Activated naive CD8-positive, alpha-beta T cell treated with anti-CD3 and anti-CD28 coated beads, Interleukin-2, amount 50 U/mL, for 16 hours (primary cell): ENCODE measurements around the gene RPS27A.
A peak's percentile ranks its signal among the peaks of the same experiment; 100 is the strongest.
"Not testable (repeated sequence)": the region's sequence is repeated elsewhere in the genome, so short reads cannot be mapped to it uniquely, and the experiment has no call there.

ENCODE experiments used
- DNase-seq: peaks from one replicate; pipeline ENCODE4 v3.0.0-alpha.2; 2020; ENCODE audit warnings: low read depth, low spot score

Gene RPS27A

DNA sequence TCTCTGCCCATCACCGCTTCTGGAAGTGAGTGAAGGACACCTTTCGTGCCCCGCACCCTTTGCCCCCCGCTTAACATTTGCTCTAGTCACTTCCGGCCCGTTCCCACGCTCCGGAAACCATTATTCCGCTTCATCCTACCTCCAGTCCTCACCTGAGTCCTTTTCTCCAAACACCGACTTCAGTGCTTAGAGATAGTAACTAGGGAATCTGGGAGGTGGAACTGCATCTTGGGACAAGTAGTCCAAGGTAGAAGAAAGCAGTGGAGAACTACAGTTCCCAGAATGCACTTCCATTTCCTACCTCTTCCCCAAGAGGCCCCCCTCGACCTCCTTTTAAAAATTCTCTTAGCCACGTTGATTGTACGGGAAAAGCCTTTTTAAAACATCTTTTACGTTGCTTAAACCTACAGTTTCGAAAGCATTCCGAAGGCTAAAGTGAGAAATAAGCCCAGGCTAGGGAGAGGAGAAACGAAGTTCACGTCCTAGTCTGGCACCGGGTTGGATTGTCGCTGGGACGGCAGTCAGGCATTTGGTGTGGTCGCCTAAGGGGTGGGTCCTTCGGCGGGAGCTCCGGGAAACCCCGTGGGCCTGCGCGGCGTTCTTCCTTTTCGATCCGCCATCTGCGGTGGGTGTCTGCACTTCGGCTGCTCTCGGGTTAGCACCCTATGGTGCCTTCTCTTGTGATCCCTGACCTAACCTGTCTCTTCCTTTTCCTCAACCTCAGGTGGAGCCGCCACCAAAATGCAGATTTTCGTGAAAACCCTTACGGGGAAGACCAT is at the start of gene RPS27A, which contains the start of gene CLHC1:
Gene RPS27A (plus strand): TSS at position 605 of the 779 bp plus-strand sequence. CDS start 137 bp downstream, at position 742.
Gene CLHC1 (minus strand): TSS at position 210 of the 779 bp plus-strand sequence. CDS start 9,882 bp downstream, outside the sequence.
- DNase-seq, result peak; percentile 87

DNA sequence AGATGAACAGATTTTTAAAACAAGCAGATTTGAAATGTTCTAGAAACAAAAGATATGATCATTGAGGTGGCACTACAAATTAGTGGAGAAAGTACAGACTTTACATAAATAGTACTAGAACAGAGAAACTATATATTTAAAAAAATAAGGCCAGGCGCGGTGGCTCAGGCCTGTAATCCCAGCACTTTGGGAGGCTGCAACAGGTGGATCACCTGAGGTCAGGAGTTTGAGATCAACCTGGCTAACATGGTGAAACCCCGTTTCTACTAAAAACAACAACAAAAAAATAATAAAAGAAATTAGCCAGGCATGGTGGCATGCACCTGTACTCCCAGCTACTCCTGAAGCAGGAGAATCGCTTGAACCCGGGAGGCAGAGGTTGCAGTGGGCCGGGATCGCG is 45.7 kb upstream of the RPS27A start:
- DNase-seq, result not testable (repeated sequence)

DNA sequence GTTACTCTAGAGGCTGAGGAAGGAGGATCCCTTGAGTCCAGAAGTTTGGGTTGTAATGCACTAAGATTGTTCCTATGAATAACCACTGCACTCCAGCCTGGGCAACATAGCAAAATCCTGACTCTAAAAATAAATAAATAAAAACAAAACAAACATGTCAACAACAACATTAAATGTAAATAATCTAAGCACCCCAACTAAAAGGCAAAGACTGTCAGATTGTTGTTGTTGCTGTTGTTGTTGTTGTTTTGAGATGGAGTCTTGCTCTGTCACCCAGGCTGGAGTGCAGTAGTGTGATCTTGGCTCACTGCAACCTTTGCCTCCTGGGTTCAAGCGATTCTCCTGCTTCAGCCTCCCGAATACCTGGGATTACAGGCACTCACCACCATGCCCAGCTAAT is 40.6 kb upstream of the RPS27A start:
- not testable (repeated sequence) for DNase-seq

DNA sequence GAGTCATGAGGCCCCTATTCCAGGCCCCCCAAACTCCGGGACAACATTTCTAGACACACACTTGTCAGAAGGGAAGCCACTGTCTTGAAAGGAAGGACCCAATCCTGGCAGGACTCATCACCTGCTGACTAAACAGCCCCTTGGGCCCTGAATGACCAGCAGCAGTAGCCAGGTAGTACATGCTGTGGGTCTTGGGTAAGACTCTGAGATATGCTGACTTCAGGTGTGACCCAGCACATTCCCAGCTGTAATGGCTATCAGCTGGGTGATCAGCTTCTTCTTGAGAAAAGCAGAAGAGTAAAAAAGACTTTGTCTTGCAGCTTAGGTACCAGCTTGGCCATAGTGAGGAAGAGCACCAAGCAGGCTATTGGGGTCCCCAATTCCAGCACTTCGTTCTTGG is 36.0 kb upstream of the RPS27A start:
- DNase-seq, result no peak

- DNase-seq, result no peak
Observed at GRCh38 chr2:55200416-55200815, 32.1 kb upstream of the RPS27A start.

DNA sequence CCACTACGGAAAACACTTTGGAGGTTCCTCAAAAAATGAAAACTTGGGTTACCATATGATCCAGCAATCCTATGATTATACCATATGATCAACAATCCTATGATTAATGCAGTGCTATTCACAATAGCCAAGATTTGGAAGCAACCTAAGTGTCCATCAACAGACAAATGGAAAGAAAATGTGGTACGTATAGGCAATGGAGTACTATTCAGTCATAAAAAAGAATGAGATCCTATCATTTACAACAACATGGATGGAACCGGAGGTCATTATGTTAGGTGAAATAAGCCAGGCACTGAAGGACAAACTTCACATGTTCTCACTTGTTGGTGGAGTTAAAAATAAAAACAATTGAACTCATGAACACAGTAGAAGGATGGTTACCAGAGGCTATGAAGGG is 28.0 kb upstream of the RPS27A start:
- DNase-seq, result no peak

GRCh38 chr2:55204950-55205349 is 27.5 kb upstream of the RPS27A start:
- DNase-seq, result no peak

DNA sequence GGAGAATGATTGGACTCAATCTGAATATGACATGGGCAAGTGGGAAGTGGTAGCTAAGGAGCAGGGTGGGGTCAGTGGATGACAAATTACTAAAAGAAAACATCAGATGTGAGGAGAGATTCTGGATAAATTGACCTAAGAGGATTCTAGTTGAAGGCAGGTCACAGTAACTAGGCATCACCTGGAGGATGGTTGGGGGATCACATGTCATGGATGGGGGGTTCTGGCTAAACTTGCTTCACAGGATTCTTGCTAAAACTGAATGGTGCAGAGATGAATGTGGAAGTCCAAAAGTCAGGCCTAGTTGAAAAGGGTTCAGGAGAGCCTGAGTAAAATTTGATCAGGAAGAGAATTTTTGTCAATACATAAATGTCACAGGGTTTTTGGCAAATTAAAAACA is 18.7 kb upstream of the RPS27A start:
- no peak for DNase-seq

DNA sequence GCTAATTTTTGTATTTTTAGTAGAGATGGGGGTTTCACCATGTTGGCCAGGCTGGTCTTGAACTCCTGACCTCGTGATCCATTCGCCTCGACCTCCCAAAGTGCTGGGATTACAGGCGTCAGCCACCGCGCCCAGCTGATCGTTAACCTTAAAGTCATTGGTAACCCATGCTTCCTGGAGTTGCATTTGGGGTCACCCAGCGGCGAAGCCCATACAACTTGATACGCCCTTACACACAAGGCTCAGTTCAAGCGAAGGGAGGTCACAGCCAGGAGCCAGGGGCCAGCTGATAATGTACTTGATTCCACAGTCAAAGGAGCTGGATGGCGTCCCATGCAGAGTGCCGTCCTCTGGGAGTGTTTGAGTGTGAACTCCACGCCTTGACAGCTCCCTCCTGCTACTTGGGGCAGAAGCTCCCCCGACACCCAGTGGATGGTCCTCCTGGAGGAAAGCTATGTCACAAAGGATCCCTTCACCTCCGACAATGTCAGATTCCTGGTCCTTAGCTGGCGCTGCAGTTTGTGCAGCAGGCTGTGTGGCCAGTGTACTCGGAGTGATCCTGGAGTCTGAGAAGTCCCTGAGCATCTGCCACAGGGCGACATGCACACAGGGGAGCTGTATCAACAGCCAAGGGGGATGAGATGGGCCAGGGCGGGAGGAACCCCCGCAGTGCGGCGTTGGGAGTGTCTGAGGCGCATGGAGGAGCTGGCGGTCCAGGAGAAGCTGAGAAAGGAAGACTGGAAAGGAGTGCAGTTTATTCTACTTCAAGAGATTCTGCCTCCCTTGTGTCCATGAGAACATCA is 8.3 kb upstream of the RPS27A start:
- no peak for DNase-seq

DNA sequence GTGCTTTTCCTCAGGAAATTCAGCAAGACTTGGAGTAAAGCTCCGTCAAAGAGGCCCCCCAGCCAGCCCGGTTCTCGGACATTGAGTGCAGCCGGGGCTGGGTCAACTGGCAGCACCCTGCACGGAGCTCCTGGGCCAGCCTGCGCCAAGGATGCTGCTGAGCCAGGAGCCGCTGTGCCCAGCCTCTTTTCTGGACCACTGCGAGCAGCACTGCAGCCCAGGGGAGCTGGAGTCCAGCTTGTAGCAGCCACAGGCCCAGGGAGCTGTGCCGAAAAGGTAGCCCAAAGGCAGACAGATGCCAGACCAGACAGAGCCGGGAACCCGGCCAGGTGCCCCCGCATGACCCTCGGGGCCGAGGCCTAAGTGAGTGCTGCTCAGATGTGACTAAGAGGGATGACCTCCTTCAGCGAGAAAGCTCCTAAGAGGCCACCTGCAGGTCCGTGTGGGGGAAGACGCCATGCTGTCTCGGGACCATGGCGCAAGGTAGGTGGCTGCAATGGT is 7.7 kb upstream of the RPS27A start:
- DNase-seq, result no peak

DNA sequence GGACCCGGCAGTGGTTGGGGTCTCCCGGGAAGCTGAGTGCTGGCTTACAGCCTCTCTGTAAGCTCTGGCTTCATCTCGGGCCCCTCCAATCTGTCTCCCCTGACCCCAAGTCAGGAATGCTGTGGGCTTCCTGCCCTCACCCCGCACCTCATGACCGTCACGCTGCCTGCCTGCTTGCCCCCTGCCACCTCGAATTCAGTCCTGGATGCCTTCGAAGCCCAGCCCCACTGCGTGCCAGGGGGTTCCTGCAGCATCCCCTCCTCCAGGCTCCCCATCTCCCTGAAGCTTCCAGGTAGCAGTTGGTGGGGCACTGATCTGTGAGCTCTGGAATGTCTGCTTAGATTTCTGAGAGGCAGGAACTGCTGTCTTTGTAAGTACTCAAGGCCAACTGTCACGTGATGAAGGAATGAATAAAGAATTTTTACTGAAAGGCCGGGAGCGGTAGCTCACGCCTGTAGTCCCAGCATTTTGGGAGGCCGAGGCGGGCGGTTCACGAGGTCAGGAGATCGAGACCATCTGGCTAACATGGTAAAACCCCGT is 6.9 kb upstream of the RPS27A start:
- no peak for DNase-seq

- DNase-seq, result not testable (repeated sequence)
Observed at GRCh38 chr2:55227437-55228225, 4.9 kb upstream of the RPS27A start.

- DNase-seq, result no peak
Observed at GRCh38 chr2:55228226-55228563, 4.3 kb upstream of the RPS27A start.

- no peak for DNase-seq
Observed at GRCh38 chr2:55229221-55229620, 3.3 kb upstream of the RPS27A start.

DNA sequence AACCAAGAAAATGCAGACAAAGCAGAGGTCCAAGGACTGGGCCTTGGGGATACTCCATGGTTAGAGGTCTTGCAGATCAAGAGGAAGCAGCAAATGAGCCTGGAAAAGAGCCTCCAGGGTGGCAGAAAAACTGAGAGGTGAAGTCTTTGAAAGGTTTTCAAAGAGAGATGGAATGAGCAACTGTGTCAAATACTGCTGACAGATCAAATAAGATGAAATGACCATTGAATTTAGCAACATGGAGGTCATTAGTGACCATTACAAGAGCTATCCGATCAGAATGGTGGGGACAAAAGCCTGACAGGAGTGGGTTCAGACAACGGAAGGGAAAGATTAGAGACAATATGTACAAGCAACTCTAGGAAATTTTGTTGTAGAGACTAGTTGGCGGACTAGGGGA is 1.9 kb upstream of the RPS27A start:
- no peak for DNase-seq

DNA sequence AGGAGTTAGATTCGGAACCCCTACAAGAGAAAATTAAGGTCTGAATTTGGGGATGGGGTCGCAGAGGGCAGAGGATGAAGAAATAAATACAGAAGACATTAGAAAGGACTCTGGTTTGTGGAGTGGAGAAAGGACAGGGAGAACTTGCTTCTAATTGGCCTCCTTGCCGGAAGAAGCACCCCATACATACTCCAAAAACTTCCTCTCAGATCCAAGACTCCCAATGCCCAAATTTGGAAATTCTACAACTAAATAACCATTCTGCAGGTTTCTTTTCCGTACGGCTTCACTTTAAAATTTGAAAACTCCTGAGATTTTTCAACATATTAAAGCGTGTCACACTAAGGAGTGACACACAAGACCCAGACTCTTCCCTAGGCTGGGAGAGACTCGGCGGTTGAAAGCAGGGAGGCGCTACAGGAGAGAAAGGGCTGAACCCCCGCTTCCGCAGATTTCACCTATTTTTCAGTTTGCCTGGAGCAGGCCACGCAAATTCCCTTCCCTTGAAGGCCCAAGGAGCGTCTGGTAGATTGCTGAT is 873 bp upstream of the RPS27A start:
- DNase-seq, result no peak

GRCh38 chr2:55232863-55233657 is 572 bp downstream of the RPS27A start:
- peak; percentile 12 for DNase-seq

DNA sequence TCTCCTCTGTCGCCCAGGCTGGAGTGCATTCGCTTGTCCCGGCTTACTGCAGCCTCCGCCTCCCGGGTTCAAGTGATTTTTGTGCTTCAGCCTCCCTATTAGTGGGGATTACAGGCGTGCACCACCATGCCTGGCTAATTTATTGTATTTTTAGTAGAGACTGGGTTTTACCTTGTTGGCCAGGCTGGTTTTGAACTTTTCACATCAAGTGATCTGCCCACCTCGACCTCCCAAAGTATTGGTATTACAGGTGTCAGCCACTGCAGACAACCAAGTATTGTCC is 1.1 kb downstream of the RPS27A start:
- no peak for DNase-seq

DNA sequence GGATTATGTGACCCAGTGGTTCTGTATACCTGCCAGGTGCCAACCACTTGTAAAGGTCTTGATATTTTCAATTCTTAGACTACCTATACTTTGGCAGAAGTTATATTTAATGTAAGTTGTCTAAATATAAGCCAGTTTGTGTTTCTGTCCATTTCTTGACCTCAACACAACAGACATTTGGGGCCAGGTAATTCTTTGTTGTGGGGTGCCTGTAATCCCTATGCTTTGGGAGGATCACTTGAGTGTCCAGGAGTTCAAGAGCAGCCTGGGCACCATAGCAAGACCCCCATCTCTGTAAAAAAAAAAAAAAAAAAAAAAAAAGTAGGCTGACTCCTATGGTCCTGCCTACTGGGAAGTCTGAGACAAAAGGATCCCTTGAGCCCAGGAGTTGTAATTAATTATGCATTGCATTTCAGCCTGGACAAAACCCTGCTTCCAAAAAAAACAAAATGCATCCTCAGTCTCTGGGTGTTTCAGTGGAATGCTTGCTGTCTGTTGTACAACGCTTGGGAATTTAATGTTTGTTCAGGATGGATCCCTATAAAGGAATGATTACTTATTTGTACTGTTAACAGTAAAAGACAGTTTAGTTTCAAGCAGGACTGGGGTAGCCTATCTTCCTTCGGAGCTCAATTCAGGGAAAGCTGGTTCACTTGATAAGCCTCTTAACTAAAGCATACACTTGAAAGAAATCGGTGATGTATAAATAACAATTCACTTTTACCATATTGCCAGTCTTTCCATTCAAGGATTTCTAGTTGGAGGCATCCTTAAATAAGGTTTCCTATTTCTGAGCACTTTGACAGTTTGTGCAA is 3.4 kb downstream of the RPS27A start:
- no peak for DNase-seq

GRCh38 chr2:55236992-55237543 is 4.6 kb downstream of the RPS27A start:
- DNase-seq, result no peak
